WTC11 (cell line): ENCODE measurements around the gene CAPSL.

Experiments used
- ATF3 ChIP-seq: sonication (generic); formaldehyde crosslinking; conservative IDR thresholded peaks from 2 replicates; pipeline ENCODE4 v1.8.1; 2022; ENCODE audit warnings: mild to moderate bottlenecking, missing genetic modification reagents
- CREB1 ChIP-seq: sonication (generic); formaldehyde crosslinking; IDR thresholded peaks from 2 replicates; pipeline ENCODE4 v1.8.0; 2023; ENCODE audit warnings: mild to moderate bottlenecking, missing genetic modification reagents
- CTCF ChIP-seq: fragments of 200-600 bp; IDR thresholded peaks from 2 replicates; pipeline ENCODE4 v1.8.0; 2022; ENCODE audit warnings: antibody characterized with exemption
- ESRRA ChIP-seq: sonication (generic); formaldehyde crosslinking; IDR thresholded peaks from 2 replicates; pipeline ENCODE4 v1.8.1; 2022; ENCODE audit warnings: mild to moderate bottlenecking, missing genetic modification reagents, borderline replicate concordance
- IRF2 ChIP-seq: sonication (generic); formaldehyde crosslinking; IDR thresholded peaks from 2 replicates; pipeline ENCODE4 v1.8.0; 2022; ENCODE audit warnings: low read depth, missing genetic modification reagents, borderline replicate concordance
- ZNF121 ChIP-seq: sonication (generic); formaldehyde crosslinking; IDR thresholded peaks from 2 replicates; pipeline ENCODE4 v1.8.0; 2023; ENCODE audit warnings: missing genetic modification reagents
- ZNF423 ChIP-seq: fragments of 250-450 bp; sonication (Bioruptor Pico); IDR thresholded peaks from 2 replicates; pipeline ENCODE4 v2.1.2; 2022; ENCODE audit warnings: mild to moderate bottlenecking, moderate library complexity
- TF ChIP-seq, protein P1 (sequence below): sonication (generic); formaldehyde crosslinking; IDR thresholded peaks from 2 replicates; pipeline ENCODE4 v1.8.0; 2022; ENCODE audit warnings: mild to moderate bottlenecking, missing genetic modification reagents

DNA sequence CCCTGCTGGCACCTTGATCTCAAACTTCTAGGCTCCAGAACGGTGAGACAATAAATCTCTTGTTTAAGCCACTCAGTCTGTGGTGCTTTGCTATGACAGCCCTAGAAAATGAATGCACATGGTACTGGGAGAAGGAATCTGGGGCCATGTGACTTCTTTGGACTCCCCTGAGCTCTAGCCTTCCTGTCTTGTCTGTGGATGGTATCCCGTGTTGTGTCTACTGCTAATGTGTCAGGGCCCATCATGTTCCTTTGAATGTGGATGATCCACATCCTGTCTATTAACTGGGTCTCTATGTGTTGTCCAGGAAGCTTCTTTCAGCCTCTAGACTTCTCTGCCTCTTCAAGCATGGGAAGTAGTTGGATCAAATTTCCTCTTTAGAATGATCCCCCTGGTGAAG is 56.7 kb downstream of the CAPSL start:
- TF ChIP-seq CTCF (no peak), ESRRA (CRISPR knock-in tag) (no peak), ZNF423 (no peak), CREB1 (CRISPR knock-in tag) (no peak), ZNF121 (CRISPR knock-in tag) (no peak), ATF3 (no peak), IRF2 (no peak)
- TF ChIP-seq, protein P1, sequence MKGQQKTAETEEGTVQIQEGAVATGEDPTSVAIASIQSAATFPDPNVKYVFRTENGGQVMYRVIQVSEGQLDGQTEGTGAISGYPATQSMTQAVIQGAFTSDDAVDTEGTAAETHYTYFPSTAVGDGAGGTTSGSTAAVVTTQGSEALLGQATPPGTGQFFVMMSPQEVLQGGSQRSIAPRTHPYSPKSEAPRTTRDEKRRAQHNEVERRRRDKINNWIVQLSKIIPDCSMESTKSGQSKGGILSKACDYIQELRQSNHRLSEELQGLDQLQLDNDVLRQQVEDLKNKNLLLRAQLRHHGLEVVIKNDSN (CRISPR knock-in tag): no peak
